ENCODE results near the gene SUCLA2. TPM values are rescaled to one million over a fixed set of nuclear protein-coding genes. Genes with fewer than 3 reads are reported as not detected.
"Not testable (repeated sequence)": the region's sequence is repeated elsewhere in the genome, so short reads cannot be mapped to it uniquely, and the experiment has no call there.

SUCLA2 gene
- total RNA-seq, result 106 TPM

DNA sequence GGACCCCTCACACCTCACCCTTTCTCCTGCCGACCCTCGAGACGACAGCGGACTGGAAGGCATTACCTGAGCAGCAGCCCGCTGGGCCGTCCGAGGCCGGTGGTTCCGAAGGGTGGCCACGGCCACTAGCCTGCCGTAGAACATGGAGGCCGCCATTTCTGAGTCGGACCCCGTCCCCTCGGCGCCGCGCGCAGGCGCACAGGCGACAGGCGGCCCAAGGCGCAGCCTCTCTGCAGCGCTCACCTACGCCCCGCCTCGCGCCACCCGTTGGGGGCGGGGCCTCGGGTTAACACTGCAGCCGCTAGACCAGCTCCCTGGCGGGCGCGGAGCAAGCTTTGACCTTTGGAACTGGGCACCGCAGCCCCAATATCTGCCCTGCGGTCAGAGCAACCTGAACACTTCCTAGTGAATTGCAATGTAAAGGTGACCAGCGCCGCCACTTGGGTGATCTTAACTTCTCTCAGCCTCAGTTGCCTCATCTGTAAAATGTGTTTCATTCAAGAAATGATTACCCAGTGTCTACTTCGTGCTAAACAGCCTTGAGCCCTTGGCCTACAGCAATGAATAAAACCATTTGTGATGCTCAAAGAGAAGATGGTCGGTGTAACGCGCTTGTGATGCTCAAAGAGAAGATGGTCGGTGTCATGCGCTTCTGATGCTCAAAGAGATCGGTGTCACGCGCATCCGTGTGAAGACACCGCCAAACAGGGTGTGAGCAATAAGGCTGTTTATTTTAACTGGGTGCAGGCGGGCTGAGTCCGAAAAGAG, at the start of gene SUCLA2:
TSS of gene SUCLA2 (minus strand) at position 160 of the 768 bp plus-strand sequence. CDS start at position 156, 4 bp downstream.
- peak; percentile 97 for DNase-seq

DNA sequence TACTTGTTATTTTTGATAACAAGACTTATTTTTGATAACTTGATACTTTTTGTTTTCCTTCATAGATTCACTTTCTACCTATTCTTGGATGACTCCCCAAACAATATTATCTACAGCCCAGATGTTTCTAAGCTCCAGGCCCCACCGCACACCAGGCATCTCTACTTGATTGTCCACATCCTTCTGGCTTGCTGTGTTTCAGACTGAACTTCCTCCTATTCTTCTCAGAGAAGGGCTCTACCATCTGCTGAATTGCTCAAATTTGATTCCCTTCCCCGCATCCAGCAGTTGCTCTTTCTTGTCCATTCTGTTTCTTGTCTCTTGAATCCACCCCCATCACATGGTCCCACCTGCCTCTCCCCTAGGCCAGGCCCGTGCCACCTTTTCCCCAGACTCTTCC, 49.5 kb upstream of the SUCLA2 start:
- no peak for DNase-seq

DNA sequence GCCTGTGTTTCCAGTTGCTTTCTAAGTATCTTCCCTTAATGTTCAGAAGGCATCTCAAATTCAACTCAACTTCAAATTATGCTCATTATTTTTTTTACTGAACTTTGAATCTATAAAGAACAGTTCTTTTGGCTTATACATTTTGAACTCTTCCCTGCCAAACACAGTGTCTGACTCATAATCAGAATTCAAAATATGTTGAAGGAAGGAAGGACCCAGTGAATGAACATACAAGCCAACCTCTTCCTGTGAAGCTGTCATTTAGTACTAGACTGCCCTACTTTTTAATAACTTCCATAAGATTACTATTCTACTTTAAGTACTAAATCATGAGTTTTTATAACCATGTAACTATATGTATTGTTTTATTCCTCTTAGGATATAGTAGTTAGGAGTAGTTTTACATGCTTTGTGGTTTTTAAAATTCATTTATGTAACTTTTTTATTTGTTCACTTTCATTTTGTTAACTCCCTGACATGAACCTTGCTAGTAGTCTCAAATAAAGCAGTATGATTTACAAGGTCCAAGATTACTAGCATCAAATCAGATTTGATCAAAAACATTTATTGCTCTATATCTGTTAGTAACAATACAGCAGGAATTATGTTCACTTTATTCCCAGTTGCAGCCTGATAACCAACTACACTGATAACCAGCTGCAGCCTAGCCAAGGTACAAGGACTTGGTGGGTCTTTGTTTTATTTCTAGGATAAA, 42.9 kb upstream of the SUCLA2 start:
- DNase-seq, result no peak

DNA sequence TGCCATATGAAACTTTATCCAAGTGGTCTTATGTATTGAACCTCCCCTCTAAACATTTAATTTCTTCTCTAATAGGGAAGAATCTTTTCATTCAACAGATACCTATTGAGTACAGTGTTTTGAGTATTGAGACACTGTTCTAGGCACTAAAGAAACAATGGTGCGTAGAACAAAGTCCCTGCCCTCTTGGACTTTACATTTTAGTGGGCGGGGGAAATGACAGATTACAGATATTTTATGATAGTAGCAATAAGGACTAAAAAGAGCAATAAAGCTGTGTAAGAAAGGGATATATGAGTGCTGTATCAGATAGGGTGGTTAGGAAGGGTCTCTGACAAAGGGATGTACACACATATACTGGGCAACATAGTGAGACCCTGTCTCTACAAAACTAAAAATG, 41.8 kb upstream of the SUCLA2 start:
- no peak for DNase-seq

DNA sequence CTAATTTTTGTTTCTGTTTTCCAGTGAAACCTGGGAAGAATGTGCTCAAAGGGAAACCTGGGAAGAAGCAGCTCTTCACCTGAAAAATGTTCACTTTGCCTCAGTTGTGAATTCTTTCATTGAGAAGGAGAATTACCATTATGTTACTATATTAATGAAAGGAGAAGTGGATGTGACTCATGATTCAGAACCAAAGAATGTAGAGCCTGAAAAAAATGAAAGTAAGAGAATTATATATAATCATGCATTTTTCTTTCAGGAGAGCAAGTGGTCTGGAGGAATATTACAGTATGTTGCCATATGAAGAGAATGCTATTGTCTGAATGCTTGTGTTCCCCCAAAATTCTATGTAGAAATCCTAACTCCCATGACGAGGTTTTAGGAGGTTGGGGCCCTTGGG, 39.8 kb upstream of the SUCLA2 start:
- no peak for DNase-seq

DNA sequence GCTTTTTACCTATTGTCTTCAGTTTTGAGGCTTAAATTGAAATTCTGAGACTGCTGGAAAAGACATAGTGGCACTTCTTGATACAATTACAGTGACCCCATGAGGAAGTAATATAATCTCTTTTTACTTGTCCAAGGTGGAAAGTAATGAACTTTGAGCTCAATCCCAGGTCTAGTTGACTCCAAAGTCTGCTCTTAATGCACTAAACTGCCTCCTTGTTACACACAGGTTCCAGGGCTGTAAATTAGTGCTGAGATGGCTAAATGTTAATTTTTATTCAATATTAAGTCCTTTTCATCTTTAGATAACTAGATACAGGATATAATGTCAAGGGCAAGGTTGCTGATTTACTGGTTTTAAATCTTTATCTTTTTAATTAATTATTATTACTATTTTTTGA, 39.0 kb upstream of the SUCLA2 start:
- DNase-seq, result no peak

DNA sequence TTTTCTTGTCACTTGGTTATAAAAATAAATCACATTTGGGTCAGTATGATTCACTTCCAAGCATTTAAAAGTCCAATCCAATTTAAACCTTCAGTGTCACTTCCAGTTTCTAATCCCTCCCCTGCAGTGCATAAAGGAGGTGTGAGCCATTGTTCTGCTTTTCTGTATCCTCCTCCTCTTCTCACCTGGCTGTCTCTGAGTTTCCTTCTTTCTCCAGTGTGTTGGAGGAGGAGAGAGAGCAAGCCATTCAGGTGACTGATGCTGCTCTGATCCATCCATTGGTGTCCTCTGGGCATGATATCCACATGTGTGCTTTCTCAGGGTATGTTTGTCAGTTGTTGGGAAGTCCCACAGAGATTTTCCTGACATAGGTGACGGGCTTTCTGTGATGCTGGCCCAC, 37.7 kb upstream of the SUCLA2 start:
- DNase-seq, result no peak

DNA sequence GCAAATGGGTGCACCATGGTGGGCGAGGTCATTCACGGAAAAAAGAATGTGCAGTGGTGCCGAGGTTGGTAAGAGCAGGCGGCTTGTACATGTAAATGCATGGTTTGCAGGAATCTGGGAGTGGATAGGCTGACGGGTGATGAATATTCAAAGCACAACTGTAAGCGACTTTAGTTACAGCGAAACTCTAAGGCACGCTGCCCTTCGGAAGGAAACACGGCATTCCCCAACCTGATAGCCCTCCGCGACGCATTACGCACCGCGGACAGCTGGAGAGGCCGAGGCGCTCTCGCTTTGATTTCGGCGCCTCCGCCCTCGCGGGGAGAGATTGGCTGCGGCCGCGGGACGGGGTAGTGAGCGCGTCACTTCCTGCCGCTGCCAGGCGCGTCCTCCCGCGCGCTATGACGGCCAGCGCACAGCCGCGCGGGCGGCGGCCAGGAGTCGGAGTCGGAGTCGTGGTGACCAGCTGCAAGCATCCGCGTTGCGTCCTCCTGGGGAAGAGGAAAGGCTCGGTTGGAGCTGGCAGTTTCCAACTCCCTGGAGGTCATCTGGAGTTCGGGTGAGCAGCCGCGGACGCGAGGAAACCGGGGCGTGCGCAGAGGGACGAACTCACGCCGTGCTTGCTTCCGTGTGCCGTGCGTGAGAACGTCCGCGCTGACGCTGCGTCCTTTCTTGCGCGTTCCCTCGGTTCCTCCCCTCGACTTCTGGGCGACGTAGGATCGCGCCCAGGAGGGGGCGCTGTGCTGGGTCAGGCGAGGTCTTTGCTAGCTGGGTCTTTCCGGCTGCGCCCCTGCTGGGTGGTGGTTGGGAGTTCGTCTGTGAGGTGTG, 36.5 kb upstream of the SUCLA2 start, which contains the start of gene NUDT15:
TSS of gene NUDT15 (plus strand) at position 381 of the 828 bp plus-strand sequence. CDS start at position 402, 21 bp downstream.
- peak; percentile 98 for DNase-seq

DNA sequence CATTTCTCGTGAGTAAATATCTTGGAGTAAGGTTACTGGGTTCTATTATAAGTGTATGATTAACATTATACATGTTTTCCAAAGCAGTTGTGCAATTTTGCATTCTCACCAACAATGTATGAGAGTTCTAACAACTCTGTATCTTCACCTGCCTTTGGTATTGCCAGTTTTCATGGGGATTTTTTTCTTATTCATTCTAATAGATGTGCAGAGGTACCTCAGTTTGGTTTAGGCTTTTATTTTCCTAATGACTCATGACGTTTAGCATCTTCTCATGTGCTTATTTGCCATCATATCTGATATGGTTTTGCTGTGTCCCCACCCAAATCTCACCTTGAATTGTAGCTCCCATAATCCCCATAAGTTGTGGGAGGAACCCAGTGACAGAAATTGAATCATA, 28.8 kb upstream of the SUCLA2 start:
- DNase-seq, result no peak

DNA sequence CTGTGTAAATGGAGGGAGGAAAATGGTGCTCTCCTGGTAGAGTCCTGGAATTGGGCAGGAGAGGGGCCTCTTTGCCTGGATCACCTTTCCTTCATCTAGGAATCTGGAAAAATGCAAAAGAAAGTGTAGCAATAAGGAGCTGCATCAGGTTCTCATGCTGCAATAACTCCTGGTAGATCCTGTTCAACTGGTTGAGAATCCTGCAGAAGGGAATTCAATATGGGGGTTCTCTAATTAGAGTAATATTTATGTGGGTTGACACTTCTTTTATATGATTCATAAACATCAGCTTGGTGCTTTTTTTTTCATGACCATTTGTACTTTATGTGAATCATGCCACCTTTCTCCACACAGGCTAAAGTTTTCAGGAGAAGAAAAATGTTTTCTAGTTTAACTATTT, 27.0 kb upstream of the SUCLA2 start:
- no peak for DNase-seq

DNA sequence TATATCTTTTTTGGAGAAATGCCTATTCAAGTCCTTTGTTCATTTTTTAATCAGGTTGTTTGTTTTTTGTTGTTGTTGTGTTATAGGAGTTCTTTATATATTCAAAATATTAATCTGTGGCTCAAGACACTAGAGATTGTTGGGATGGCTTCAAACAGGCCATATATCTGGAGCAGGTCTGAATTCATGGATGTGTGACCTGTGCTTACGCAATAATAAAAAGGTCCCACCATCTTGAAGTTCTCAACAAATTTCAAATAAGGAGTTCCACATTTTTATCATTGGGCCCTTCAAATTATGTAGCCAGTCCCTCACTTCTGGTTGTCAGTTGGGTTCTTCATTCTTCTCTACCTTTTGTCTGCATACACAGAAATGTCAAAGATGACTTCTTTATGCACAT, 18.7 kb upstream of the SUCLA2 start:
- no peak for DNase-seq

DNA sequence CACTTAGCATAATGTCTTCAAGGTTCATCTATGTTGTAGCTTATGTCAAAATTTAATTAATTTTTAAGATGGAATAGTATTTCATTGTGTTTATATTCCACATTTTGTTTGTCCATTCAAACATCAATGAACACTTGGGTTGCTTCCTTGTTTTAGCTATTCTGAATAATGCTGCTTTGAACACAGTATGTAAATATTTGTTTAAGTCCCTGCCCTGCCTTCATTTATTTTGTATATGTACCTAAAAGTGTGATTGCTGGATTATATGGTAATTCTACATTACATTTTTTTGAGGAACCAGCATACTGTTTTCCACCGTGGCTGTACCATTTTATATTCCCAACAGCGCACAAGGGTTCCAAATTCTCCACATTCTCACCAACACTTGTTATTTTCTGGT, 17.6 kb upstream of the SUCLA2 start:
- DNase-seq, result no peak

DNA sequence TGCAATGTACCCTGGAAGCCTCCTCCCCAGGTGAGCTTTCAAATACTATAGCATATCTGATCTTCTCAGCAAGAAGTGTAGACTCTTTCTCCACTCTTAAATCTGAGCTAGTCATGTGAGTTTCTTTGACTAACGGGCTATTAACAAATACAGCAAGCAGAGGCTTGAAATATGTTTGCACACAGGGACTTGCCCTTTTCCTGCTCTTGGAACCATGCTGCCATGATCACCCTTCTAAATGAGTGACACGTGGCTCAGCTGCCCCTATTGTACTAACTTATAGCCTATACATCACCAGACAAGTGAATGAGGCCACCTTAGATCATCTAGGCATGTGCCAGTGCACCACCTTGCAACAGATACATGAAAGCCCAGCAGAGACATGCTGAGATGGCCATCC, 13.3 kb upstream of the SUCLA2 start:
- DNase-seq, result no peak

DNA sequence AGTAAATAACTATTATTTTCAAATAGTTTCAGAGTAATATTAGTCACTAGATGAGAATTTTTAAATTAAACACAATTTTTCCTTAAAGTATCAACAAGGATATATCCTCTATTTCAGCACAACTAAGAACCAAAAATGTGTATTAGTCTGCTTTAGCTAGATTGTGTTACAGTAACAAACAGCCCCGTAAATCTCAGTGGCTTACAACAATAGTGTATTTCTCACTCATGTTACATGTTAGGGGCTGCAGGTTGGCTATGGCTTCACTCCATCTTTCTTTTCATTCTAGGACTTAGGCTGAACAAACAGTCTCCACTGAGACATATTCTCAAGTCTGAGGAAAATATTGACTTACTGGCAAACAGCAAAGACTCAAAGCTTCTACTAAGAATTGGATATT, 11.6 kb upstream of the SUCLA2 start:
- no peak for DNase-seq

DNA sequence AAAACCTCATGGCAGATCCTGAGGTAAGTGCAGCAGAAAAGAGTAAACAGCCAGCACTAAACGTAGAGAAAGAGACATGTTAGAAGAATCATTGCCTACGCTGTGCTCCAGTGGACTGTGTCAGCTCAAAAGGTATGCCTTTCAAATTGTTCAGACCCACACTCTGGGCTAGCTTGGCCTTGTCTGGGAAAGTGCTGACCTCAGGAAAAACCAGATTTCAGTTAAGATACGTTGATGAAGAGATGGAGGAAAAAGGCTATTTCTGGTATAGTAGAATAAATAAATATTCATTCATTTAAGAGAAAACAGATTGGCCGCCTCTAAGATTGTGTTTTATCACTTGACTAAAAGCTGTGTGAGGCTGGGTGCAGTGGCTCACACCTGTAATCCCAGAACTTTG, 9.6 kb upstream of the SUCLA2 start:
- no peak for DNase-seq

DNA sequence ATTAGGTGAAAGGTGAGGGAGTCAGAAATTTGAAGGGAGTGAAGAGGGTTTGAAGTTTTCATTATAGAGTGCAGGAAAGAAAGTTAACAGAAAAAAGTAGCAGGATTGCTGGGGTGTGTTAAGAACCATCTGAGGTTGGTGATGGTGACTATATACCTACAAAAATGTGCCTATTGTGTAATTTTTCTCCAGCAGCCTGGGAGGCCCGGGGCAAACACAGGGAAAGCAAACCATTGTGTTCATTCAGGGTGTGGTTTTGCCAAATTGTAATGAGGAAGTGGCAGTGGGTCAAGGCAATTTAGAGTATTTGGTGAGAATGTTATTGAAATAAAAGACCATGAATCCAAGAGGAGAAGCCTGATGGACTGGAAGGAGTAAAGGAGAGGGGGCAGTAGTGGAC, 8.2 kb upstream of the SUCLA2 start:
- DNase-seq, result no peak

DNA sequence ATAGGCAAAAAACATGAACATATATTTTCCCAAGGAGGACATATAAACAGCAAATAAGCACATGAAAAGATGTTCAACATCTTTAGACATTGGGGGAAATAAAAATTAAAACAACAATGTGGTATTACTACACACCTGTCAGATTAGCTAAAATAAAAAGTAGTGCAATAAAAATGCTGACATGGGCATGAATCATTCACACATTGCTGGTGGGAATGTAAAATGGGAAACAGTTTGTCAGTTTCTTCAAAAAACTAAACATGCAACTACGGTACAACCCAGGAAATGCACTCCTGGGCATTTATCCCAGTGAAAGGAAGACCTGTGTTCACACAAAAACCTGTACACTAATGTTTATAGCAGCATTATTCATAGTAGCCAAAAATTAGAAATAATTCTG, 5.3 kb upstream of the SUCLA2 start:
- DNase-seq, result no peak

DNA sequence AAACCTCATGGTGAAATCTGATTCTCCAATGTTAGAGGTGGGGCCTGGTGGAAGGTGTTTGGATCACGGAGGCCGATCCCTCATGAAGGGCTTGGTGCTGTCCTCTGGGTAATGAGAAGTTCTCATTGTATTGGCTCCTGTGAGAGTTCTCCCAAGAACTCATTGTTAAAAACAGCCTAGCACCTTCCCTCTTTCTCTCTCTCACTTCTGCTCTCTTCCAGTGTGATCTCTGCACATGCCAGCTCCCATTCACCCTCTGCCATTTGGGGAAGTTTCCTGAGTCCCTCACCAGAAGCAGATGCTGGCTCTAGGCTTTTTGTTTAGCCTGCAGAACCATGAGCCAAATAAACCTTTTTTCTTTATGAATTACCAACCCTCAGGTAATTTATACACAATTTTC, 3.1 kb upstream of the SUCLA2 start:
- DNase-seq, result no peak

DNA sequence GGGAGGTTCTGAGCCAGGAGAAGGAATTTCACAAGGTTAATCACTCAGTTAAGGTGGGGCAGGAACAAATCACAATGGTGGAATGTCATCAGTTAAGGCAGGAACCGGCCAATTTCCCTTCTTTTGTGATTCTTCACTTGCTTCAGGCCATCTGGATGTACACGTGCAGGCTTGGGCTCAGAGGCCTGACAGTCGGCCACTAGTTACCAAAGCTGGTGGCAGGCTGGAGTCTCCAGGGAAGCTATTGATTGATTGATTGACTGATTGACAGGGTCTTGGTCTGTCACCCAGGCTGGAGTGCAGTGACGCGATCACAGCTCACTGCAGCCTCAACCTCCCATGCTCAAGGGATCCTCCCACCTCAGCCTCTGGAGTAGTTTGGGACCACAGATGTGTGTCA, 926 bp upstream of the SUCLA2 start:
- not testable (repeated sequence) for DNase-seq

DNA sequence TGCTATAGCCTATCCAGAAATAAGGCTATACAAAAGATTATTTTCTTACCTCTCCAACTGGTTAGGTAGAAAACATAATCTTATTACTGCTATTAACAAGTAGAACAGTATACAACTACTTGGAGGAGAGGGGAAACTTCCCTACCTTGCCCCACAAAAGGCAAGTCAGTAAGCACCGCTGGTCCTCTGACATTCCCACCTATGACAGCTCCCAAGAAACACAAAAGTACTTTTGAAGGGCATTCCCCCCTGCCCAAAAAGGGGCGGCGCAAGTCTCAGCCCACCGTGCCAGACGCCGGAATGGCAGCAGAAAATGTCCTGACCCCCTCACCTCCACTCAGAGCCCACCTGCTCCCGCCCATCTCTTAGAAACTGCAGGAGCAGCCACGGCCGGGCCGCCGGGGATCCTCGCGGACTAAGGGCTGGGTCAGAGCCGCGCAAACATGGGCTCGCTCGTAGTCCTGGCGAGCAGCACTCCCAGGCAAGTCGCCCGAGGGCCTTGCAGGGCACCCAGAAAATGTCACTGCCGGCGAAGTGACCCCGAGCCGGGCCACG, 437 bp downstream of the SUCLA2 start:
- DNase-seq, result peak; percentile 68

DNA sequence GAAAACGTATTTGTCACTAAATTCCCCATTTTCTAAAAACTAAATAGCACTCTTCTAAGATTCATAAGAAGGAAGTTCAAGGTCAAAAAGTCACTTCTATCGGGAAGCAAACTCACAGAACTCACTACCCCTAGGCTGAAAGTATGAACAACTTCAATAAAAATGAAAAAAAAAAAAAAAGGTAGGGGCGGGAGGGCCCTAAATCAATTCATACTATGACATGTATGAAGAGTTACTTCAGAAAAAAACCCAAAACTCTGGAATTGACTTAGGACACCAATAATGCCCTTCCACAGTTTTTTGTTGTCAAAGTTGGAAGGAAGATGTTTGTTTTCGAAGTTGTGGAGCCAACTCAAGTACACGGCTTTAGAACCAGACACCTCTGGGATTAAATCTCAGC, 1.1 kb downstream of the SUCLA2 start:
- peak; percentile 5 for DNase-seq

DNA sequence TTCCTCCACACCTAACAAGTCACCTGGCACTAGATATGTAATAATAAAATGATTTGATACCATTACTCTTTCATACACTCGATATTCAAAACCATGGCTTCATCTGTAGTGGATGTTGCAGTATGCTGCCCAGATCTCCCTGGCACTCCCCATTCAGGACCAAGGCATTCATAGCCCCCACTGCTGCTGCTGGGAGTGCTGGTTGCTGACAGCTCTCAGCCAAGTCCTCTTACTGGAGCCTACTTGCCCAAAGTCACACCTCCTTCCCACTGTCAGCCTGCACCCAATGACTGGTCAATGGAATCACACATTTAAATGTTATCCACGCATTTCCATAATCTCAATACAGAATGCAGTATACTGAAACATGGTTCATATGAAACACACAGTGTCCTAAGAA, 3.7 kb downstream of the SUCLA2 start:
- DNase-seq, result no peak

DNA sequence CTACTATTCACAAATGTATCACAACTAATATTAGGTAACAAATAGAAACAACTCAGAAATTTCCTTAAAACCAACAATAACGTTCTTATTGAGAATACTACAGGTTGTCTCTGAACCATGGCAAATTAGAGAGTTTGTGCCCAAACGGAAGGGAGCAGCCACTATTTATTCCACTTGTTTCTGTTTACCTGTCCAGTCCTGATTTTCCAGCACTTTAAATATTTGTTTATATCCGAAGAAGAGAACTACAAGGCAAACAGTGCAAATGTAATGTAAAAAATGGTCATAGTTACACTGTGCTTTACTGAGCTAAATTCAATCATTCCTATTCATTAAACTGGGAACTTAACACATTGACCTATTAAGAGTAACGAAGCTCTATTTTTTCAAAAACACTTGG, 9.2 kb downstream of the SUCLA2 start:
- DNase-seq, result no peak
